Liver (tissue), 9 donors: ENCODE data around the gene ATP8B3. TPM values are rescaled to one million over a fixed set of nuclear protein-coding genes. Genes with fewer than 3 reads are reported as not detected.

ENCODE experiments used
- DNase-seq: peaks from one replicate; pipeline ENCODE4 v3.0.0-alpha.2; 2017; ENCODE audit warnings: low spot score
- H3K27ac ChIP-seq, 2 donors: one replicate each; pipeline ENCODE4 v1.7.0; 2013; ENCODE audit warnings: inconsistent platforms in 2 of 2, low read length in 2 of 2, control low read depth in 1 of 2, low read depth in 1 of 2, mild to moderate bottlenecking in 1 of 2
- H3K27me3 ChIP-seq, 4 donors: one replicate each; pipeline versions ENCODE4 v1.6.1 to v1.7.0; 2013; ENCODE audit warnings: low read length in 3 of 4, inconsistent platforms in 1 of 4, mild to moderate bottlenecking in 1 of 4, moderate library complexity in 1 of 4; ENCODE audit not compliant: control insufficient read depth in 4 of 4, insufficient read depth in 4 of 4
- H3K36me3 ChIP-seq, 4 donors: one replicate each; pipeline versions ENCODE4 v1.6.1 to v1.7.0; 2013; ENCODE audit warnings: low read length in 3 of 4, mild to moderate bottlenecking in 3 of 4, low read depth in 1 of 4, moderate library complexity in 1 of 4; ENCODE audit not compliant: control insufficient read depth in 4 of 4, insufficient read depth in 3 of 4
- H3K4me1 ChIP-seq, 4 donors: one replicate each; pipeline versions ENCODE4 v1.6.1 to v1.7.0; 2013; ENCODE audit warnings: low read length in 3 of 4, mild to moderate bottlenecking in 3 of 4, moderate library complexity in 1 of 4; ENCODE audit not compliant: control insufficient read depth in 4 of 4, insufficient read depth in 4 of 4
- H3K4me3 ChIP-seq, 3 donors: one replicate each; pipeline versions ENCODE4 v1.6.1 to v1.7.0; 2013; ENCODE audit warnings: low read length in 3 of 3, control low read depth in 1 of 3, low read depth in 1 of 3, mild to moderate bottlenecking in 1 of 3
- H3K9ac ChIP-seq, 2 donors: one replicate each; pipeline ENCODE4 v1.7.0; 2013; ENCODE audit warnings: low read length in 2 of 2, mild to moderate bottlenecking in 2 of 2, moderate library complexity in 2 of 2, control low read depth in 1 of 2, low read depth in 1 of 2
- H3K9me3 ChIP-seq, 4 donors: one replicate each; pipeline versions ENCODE4 v1.6.1 to v1.7.0; 2013; ENCODE audit warnings: low read length in 3 of 4; ENCODE audit not compliant: control insufficient read depth in 4 of 4
- ATF3 ChIP-seq: IDR thresholded peaks from 2 replicates; pipeline ENCODE4 v1.6.1; 2016; ENCODE audit warnings: antibody characterized with exemption
- CTCF ChIP-seq: fragments of 150-350 bp; IDR thresholded peaks from 2 replicates; pipeline ENCODE4 v1.5.1; 2017; ENCODE audit warnings: improper control_type of control experiment, low read depth, low read length; ENCODE audit not compliant: missing input control
- EGR1 ChIP-seq, 2 donors: IDR thresholded peaks; 2 replicates each; pipeline ENCODE4 v1.6.1; 2016 to 2018; ENCODE audit warnings: antibody characterized with exemption in 2 of 2, low read depth in 2 of 2
- FOXA1 ChIP-seq: IDR thresholded peaks from 2 replicates; pipeline ENCODE4 v1.6.1; 2016; ENCODE audit warnings: antibody characterized with exemption
- FOXA2 ChIP-seq: IDR thresholded peaks from 2 replicates; pipeline ENCODE4 v1.6.1; 2016; ENCODE audit warnings: antibody characterized with exemption
- GABPA ChIP-seq, 2 donors: IDR thresholded peaks in 1 of 2; conservative IDR thresholded peaks in 1 of 2; 2 replicates each; pipeline ENCODE4 v1.6.1; 2016; ENCODE audit warnings: antibody characterized with exemption in 2 of 2, mild to moderate bottlenecking in 1 of 2, moderate library complexity in 1 of 2
- MAX ChIP-seq: IDR thresholded peaks from 2 replicates; pipeline ENCODE4 v1.6.1; 2016; ENCODE audit warnings: antibody characterized with exemption
- NR2F2 ChIP-seq: IDR thresholded peaks from 2 replicates; pipeline ENCODE4 v1.6.1; 2016; ENCODE audit warnings: antibody characterized with exemption
- RAD21 ChIP-seq, 2 donors: IDR thresholded peaks; 2 replicates each; pipeline ENCODE4 v1.6.1; 2016; ENCODE audit warnings: antibody characterized with exemption in 2 of 2, mild to moderate bottlenecking in 2 of 2
- REST ChIP-seq: IDR thresholded peaks from 2 replicates; pipeline ENCODE4 v1.6.1; 2016; ENCODE audit warnings: antibody characterized with exemption, mild to moderate bottlenecking
- RXRA ChIP-seq, 2 donors: IDR thresholded peaks; 2 replicates each; pipeline ENCODE4 v1.6.1; 2017 to 2018; ENCODE audit warnings: antibody characterized with exemption in 2 of 2, mild to moderate bottlenecking in 1 of 2
- SP1 ChIP-seq: IDR thresholded peaks from 2 replicates; pipeline ENCODE4 v1.6.1; 2018; ENCODE audit warnings: antibody characterized with exemption, mild to moderate bottlenecking
- TAF1 ChIP-seq: conservative IDR thresholded peaks from 2 replicates; pipeline ENCODE4 v1.6.1; 2016; ENCODE audit warnings: antibody characterized with exemption, mild to moderate bottlenecking
- YY1 ChIP-seq: IDR thresholded peaks from 2 replicates; pipeline ENCODE4 v1.6.1; 2016; ENCODE audit warnings: antibody characterized with exemption, mild to moderate bottlenecking
- WGBS: extraction: QIAGEN DNeasy Blood & Tissue Kit; methylation state at CpG from one replicate; pipeline ENCODE4 v1.1.7; 2013; 5-methylcytosine and 5-hydroxymethylcytosine counted together
- polyA plus RNA-seq, 2 donors: library from polyadenylated mRNA; stranded (reverse) in 1 of 2; unstranded in 1 of 2; fragments of 200-250 nt in 1 of 2; fragments of >200 nt in 1 of 2; fragmentation: Nextera tagmentation in 1 of 2; extraction: Ambion mirVana in 1 of 2; gene quantifications; one replicate each; pipeline versions ENCODE4 v1.2.1 to v1.2.3, GENCODE V29; 2013 to 2015
- total RNA-seq, 2 donors: library from RNA; depleted of rRNA; stranded (reverse); fragments of >200 nt; gene quantifications; one replicate each; pipeline ENCODE4 v1.2.3, GENCODE V29; 2014
- donor health status: healthy.
- donor health status: healthy.
- donor health status: healthy.
- donor health status: healthy.
- donor health status: healthy.

The ATP8B3 gene
- total RNA-seq (1 to 10 TPM in 1 of 2 donors, under 1 TPM in 1; 0.50 to 3.1 TPM), polyA plus RNA-seq (under 1 TPM; 0.42 to 0.53 TPM)

GRCh38 chr19:1811942-1812425 is at the start of gene ATP8B3:
ATP8B3 (minus strand) TSS chr19:1812276; CDS start chr19:1811736, 540 bp downstream.
- Histone ChIP-seq H3K9me3 (no peaks in the 10 kb centered on the region), H3K36me3 (peaks cover 3 to 17% (median 12%) of the 10 kb centered on the region in 4 donors), H3K27me3 (no peaks in the 10 kb centered on the region), H3K9ac (no peak within 1 kb of the TSS), H3K27ac (peak within 1 kb of the TSS; percentile 29 to 38), H3K4me1 (peaks cover 4 to 22% (median 8%) of the 10 kb centered on the region in 4 donors), H3K4me3 (peak within 1 kb of the TSS in 2 of 3 donors; percentile 15 to 54)
- DNase-seq: no peak
- no peak for TF ChIP-seq EGR1 (IDR thresholded peaks at IDR 0.05; ENCODE audit: low read depth in 2 of 2)
- TF ChIP-seq TAF1: no peak
- no peak for TF ChIP-seq GABPA (IDR thresholded peaks at IDR 0.05 in 1 of 2, conservative IDR thresholded peaks at IDR 0.05 in 1 of 2)
- no peak for TF ChIP-seq RXRA (IDR thresholded peaks at IDR 0.05)
- no peak for TF ChIP-seq YY1
- TF ChIP-seq CTCF: no peak
- no peak for TF ChIP-seq NR2F2
- no peak for TF ChIP-seq RAD21 (IDR thresholded peaks at IDR 0.05)
- no peak for TF ChIP-seq ATF3
- no peak for TF ChIP-seq REST
- no peak for TF ChIP-seq FOXA2
- 4% methylated on average over 48 of the region's 48 CpGs for WGBS

GRCh38 chr19:1861599-1862031 is 49.5 kb upstream of the ATP8B3 start:
- no peaks in the 10 kb centered on the region for H3K27me3 ChIP-seq
- peaks cover 33 to 67% (median 49%) of the 10 kb centered on the region in 4 donors for H3K4me1 ChIP-seq
- DNase-seq: no peak
- H3K9me3 ChIP-seq: no peaks in the 10 kb centered on the region
- H3K36me3 ChIP-seq: no peaks in the 10 kb centered on the region
- H3K9ac ChIP-seq: peak overlapping the region in 1 of 2 donors; percentile 21
- WGBS: 57% methylated on average over 23 of the region's 23 CpGs
- peak overlapping the region; percentile 8 to 79 for H3K27ac ChIP-seq
- peak overlapping the region in 2 of 3 donors; percentile 80 to 94 for H3K4me3 ChIP-seq
- no peak for TF ChIP-seq MAX
- TF ChIP-seq RXRA (IDR thresholded peaks at IDR 0.05): no peak
- no peak for TF ChIP-seq FOXA2
- TF ChIP-seq SP1: no peak
- no peak for TF ChIP-seq CTCF
- no peak for TF ChIP-seq FOXA1
- no peak for TF ChIP-seq ATF3
